C1 segment of cervical spinal cord (tissue), 14 donors: ENCODE results near the gene TMEM254.
"Not testable (repeated sequence)": the region's sequence is repeated elsewhere in the genome, so short reads cannot be mapped to it uniquely, and the experiment has no call there.

Source experiments
- DNase-seq, 14 donors: peaks; one replicate each; lab custom pipeline; 2025; lab: John Stamatoyannopoulos, UW

The TMEM254 gene

GRCh38 chr10:80075781-80076180 is 2.7 kb upstream of the TMEM254 start:
- DNase-seq: no peak

- no peak for DNase-seq
Measured at GRCh38 chr10:80077869-80078447, 507 bp upstream of the TMEM254 start.

- no peak for DNase-seq
Measured at GRCh38 chr10:80079312-80079719, 851 bp downstream of the TMEM254 start.

DNA sequence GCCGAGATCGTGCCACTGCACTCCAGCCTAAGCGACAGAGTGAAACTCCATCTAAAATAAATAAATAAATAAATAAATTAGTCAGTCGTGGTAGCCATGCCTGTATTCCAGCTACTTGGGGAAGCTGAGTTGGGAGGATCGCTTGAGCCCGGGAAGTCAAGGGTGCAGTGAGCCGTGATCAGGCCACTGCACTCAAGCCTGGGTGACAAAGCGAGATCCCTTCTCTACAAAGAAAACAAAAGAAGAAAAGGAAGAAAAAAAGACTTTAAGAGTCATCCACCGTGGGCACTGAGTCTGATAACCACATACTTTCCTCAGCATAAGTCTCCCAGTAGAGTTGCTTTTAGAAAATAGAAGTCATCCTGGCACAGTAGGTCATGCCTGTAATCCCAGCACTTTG is 2.6 kb downstream of the TMEM254 start:
- no peak for DNase-seq

GRCh38 chr10:80081801-80082750 is 3.6 kb downstream of the TMEM254 start:
- no peak for DNase-seq

GRCh38 chr10:80090121-80090520 is 11.7 kb downstream of the TMEM254 start:
- DNase-seq: no peak

DNA sequence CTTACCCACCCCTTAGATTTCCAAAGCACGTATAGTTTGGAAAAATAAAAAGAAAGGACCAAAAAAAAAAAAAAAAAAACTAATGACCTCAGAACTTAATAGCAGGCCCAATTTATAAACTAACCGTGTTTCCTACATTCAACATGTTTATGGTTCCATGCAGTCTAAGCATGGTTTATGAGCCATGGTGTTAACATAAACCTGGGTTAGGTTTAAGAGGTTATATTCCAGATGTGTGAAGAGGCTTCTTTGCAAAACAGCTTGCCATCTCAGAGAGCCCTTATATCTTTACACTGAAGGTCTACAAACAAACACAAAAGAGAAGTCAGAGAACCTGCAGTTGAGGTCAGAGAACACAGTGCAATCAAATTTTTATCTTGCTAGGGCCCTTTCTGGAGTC is 15.8 kb downstream of the TMEM254 start:
- DNase-seq: no peak

DNA sequence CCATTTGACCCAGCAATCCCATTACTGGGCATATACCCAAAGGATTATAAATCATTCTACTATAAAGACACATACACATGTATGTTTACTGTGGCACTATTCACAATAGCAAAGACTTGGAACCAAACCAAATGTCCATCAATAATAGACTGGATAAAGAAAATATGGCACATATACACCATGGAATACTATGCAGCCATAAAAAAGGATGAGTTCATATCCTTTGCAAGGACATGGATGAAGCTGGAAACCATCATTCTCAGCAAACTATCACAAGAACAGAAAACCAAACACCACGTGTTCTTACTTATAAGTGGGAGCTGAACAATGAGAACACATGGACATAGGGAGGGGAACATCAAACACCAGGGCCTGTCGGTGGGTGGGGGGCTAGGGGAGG is 19.8 kb downstream of the TMEM254 start:
- not testable (repeated sequence) for DNase-seq

DNA sequence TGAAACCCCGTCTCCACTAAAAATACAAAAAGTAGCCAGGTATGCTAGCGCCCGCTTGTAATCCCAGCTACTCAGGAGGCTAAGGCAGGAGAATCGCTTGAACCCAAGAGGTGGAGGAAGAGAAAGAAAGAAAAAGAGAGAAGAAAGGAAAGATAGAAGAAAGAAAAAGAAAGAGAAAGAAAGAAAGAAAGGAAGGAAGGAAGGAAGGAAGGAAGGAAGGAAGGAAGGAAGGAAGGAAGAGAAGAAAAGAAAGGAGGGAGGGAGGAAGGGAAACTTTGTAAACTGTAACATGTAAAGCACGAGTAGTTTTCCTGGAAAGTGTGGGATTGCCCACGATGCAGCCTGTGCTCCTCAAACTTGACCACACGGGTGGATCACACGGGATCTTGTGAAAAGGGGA is 20.8 kb downstream of the TMEM254 start:
- DNase-seq: not testable (repeated sequence)

DNA sequence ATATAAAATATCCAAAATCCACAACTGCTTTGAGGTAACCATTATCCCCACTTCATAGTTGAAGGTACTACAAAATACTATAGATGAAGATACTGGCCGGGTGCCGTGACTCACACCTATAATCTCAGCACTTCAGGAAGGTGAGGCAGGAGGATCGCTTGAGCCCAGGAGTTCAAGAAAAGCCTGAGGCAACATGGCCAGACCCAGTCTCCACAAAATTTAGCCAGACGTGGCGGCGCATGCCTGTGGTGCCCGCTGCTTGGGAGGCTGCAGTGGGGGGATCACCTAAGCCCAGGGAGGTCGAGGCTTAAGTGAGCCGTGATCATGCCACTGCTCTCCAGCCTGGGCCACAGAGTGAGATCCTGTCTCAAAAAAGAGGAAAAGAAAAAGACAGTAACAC is 21.7 kb downstream of the TMEM254 start:
- no peak for DNase-seq

GRCh38 chr10:80100861-80101695 is 22.6 kb downstream of the TMEM254 start:
- no peak for DNase-seq

DNA sequence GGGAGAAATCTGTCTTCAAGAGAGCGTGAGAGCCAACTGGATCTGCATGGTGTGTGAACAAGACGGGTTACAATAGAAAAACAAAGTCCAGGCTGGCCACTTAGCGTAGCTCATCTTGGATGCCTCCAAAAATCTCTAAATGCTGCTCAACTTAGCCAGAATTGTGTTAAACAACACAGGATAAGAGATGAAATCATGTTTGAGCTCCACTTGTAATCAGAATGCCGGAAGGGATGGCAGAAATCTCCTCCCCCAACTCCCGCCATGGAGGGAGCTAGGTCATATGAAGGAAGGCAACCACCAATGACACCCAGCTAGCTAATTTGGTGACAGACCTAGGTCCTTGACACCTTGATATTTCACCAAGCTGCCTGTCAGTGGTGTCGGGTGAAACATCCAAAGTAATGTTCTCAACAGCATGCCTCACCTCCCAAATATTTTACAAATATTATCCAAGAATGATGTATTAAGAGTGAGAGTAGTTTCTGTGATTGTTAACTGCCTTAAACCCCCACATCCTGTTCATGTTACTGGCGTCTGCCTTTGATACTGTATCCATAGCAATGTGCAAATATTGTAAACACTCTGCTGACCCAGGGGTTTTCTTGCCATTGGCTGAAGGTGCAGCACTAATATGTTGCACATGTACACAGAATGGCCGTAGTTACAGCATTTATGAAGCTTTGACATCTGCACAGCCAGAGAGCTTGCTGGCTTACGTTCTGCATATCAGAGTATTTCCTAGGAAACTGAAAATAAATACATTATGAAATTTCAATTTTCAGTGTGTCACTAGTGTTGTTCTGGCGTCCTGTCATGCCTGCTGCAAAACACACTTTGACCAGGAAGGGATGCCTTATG is 25.8 kb downstream of the TMEM254 start:
- DNase-seq: no peak

DNA sequence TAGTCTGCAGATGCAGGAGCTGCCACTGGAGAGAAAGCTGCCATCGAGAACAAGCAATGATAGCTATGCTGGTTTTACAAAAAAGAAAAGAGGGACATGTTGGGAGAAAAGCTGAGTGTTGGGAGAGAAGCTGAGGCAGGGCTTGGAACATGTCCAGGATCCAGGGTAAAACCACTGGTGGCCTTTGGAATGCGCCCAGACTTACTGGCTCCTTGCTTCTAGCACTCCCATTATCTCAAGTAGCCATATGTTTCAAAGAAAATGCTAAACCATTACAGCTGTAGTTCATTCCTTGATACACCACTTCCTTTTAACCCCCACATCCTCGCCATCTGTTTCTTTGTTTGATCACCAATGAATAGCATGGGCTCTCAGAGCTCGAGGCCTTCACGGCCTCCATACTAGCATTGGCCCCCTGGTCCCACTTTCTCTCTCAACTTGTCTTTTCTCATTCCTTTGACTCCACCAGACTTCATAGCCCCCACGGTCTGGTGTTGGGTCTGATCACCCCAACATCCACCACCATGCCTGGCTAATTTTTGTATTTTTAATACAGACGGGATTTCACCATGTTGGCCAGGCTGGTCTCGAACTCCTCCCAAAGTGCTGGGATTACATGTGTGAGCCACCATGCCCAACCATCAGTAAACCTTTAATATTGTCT is 30.2 kb downstream of the TMEM254 start:
- no peak for DNase-seq

DNA sequence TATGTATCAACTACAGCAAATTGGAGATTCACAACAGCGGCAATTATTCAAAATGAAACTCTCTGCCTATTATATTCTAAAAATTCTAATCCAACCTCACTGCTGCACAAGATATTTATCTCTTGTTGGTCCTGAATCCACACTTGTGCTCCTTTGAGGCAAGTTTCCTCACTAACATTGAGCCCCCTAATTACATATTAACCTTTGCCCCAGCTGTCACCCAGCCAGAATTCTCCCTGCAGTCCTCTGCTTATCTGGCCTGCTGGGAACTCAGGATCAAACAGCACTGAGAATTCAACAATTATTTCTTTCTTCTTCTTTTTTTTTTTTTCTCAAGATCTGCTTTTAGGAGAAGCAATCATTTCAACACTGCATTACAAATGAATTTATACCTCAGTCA is 32.5 kb downstream of the TMEM254 start:
- no peak for DNase-seq

DNA sequence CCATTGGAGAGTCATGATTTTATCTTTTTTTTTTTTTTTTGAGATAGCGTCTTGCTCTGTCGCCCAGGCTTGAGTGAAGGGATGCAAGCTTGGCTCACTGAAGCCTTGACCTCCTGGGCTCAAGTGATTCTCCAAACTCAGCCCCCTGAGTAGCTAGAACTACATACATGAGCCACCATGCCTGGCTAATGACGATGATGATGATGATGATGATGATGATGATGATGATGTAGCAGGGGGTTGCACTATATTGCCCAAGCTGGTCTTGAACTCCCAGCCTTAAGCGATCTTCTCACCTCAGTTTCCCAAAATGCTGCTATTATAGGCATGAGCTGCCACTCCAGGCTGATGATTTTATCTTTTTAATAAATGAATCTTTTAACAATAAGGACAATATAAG is 40.2 kb downstream of the TMEM254 start:
- no peak for DNase-seq

DNA sequence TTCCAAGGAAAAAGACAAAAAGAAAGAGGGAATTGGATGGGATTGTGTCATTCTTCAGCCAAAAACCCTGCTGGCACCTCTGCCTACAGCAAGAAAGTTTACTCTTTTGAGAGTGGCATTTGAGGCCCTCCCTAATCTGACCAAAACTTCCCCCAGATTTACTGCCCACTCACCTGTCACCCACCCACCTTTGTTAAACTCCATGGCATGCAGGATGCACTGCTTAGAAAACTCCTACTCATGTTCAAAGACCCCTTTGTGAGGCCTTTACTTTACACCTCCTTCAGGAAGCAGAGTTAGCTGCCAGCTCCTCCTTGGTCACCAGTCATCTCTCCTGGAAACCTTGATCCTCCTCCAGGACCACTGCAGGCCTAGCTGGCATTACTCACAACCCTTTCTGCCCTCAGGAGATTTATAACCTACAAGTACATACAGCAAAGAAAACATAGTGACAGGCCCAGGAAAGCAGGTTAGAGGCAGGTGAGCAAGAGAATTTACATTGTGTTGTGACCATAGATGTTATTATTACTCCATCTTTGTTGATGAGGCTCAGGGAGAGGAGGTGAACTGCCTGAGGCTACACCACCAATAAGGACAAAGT is 43.7 kb downstream of the TMEM254 start:
- no peak for DNase-seq

DNA sequence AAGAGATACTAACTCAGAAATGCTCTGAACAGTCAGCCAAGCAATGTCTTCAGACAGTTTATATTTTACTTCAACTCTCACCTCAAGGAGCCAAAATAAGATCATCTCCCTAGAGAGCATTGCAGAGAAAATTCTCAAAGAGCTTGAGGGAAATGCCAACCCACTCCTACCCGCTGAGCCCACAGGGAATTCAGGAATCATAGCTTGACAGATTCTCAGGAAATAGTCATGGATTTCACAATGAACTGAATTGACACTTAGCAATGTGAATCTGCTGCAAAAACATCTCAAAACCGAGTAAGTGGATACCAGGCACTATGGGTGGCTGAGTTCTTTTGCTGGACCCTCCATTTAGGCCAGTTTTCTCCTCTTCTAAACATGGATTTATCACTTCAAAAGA is 44.3 kb downstream of the TMEM254 start:
- DNase-seq: no peak

GRCh38 chr10:80126876-80127275 is 48.4 kb downstream of the TMEM254 start:
- no peak for DNase-seq

DNA sequence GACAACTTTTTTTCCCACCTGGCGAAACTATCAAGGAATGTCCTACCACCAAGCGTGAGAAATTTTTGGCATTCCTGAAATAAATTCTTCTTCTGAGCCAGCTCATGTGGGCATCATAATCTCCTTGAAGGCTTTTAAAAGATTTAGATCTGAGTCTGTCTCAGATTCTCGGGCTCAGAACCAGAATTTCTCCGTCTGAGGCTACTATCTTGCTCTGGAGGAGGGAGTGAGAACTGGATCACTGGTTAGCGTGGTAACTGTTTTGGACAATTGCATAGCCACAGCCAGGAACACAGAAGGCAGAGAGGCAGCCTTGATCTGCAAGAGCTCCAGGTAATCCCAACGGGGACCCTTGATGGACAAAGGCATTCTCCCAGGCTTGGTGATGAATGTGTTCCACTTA is 53.0 kb downstream of the TMEM254 start:
- DNase-seq: no peak
